Transverse colon (tissue), 4 donors: ENCODE data around the gene GFPT2.

ENCODE experiments used
- POLR2A ChIP-seq: fragments of 450-650 bp; IDR thresholded peaks from one replicate; pipeline ENCODE4 v1.6.1; 2016; ENCODE audit warnings: antibody characterized with exemption, mild to moderate bottlenecking, moderate library complexity
- POLR2AphosphoS5 ChIP-seq, 3 donors: sonication (generic); formaldehyde crosslinking; IDR thresholded peaks; one replicate each; pipeline ENCODE4 v1.6.1; 2016; ENCODE audit warnings: antibody characterized with exemption in 3 of 3
- TF ChIP-seq, protein P1 (sequence below), 5 experiments: fragments of 200-600 bp in 3 of 5; fragments of 450-650 bp in 2 of 5; sonication (generic) in 3 of 5; IDR thresholded peaks; 1 replicate in 2 of 5; 2 replicates in 3 of 5; pipeline ENCODE4 v1.5.1; 2016 to 2017; ENCODE audit warnings: antibody characterized with exemption in 5 of 5, inconsistent platforms in 3 of 5, mild to moderate bottlenecking in 2 of 5, moderate library complexity in 1 of 5

DNA sequence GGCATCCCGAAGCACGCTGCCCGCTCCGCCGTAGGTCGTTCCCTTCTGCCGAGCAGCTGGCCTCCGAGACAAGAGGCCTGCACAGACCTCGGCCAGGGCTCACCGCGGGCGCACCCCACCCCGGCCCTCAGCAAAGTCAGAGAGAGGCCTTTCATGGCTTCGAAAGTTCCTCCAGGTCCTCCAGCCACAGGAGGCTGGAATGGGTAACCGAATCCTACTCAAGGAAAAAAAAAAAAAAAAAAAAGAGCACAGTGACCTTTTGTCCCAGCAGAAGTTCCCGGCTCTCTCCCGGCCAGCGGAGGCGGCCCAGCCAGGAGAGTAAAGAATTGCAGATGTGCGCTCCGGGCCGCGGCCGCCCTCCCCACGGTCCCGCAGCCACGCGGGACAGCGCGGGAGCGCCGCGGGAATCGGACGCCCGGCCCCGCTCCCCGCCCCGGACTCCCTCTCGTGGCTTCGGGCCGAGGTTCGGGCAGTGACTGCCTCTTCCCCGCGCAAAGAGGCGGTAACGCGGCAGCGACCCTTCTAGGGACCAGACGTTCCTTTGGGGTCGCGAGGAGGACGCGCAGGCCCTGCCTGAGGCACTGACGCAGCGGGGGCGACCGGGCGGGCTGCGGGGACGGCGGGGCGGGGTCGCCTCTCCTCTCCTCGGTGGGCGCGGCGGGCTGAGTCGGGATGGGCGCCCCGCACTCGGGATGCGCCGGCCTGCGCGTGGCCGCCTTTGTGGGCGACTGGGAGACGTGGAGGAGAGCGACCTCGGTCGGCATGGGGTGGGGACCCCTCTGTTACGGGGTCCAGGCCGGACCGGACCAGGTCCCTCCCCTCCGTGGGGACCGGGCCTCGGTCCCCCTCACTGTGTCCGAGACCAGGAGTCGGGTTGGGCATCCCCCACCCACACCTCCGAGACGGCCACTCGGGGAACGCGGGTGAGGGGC, 754 bp downstream of the GFPT2 start:
- TF ChIP-seq, protein P1, sequence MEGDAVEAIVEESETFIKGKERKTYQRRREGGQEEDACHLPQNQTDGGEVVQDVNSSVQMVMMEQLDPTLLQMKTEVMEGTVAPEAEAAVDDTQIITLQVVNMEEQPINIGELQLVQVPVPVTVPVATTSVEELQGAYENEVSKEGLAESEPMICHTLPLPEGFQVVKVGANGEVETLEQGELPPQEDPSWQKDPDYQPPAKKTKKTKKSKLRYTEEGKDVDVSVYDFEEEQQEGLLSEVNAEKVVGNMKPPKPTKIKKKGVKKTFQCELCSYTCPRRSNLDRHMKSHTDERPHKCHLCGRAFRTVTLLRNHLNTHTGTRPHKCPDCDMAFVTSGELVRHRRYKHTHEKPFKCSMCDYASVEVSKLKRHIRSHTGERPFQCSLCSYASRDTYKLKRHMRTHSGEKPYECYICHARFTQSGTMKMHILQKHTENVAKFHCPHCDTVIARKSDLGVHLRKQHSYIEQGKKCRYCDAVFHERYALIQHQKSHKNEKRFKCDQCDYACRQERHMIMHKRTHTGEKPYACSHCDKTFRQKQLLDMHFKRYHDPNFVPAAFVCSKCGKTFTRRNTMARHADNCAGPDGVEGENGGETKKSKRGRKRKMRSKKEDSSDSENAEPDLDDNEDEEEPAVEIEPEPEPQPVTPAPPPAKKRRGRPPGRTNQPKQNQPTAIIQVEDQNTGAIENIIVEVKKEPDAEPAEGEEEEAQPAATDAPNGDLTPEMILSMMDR (IDR thresholded peaks at IDR 0.05), result no peak
- TF ChIP-seq POLR2A (no peak), POLR2AphosphoS5 (IDR thresholded peaks at IDR 0.05) (no peak)
